Fibroblast of the aortic adventitia (primary cell): ENCODE results near the gene LANCL1. TPM values are rescaled to one million over a fixed set of nuclear protein-coding genes. Genes with fewer than 3 reads are reported as not detected.

Source experiments
- DNase-seq: peaks from one replicate; pipeline ENCODE4 v3.0.0-alpha.2; 2010; ENCODE audit warnings: low read depth
- H3K4me3 ChIP-seq: 2 replicates; pipeline ENCODE4 v1.5.1; 2011; ENCODE audit warnings: low read depth, mild to moderate bottlenecking, control low read depth, low read length, moderate library complexity
- CTCF ChIP-seq: IDR thresholded peaks from 2 replicates; pipeline ENCODE4 v1.5.1; 2011; ENCODE audit warnings: mild to moderate bottlenecking, low read length, control low read depth, inconsistent platforms; ENCODE audit not compliant: insufficient read depth
- total RNA-seq: library from RNA; depleted of rRNA; stranded (reverse); fragments of >200 nt; gene quantifications from 2 replicates; pipeline ENCODE4 v1.2.3, GENCODE V29; 2012; ENCODE audit warnings: low replicate concordance

LANCL1 gene
- 46.0 and 58.2 TPM in 2 replicates for total RNA-seq

- TF ChIP-seq CTCF, result no peak
- H3K4me3 ChIP-seq, result peak within 1 kb of the TSS; percentile 80
- DNase-seq, result peak; percentile 87
Observed at GRCh38 chr2:210476194-210477128, at the start of gene LANCL1. Gene LANCL1, minus strand, starts transcription at chr2:210476759. Its CDS starts 363 bp downstream, at chr2:210476396.

- TF ChIP-seq CTCF, result no peak
- no peak overlapping the region for H3K4me3 ChIP-seq
- no peak for DNase-seq
Observed at GRCh38 chr2:210524533-210524932, 48.0 kb upstream of the LANCL1 start.

- no peak overlapping the region for H3K4me3 ChIP-seq
- DNase-seq, result no peak
- no peak for TF ChIP-seq CTCF
Observed at GRCh38 chr2:210523650-210524289, 47.2 kb upstream of the LANCL1 start.

- DNase-seq, result no peak
- no peak overlapping the region for H3K4me3 ChIP-seq
- TF ChIP-seq CTCF, result no peak
Observed at GRCh38 chr2:210522399-210522798, 45.8 kb upstream of the LANCL1 start.

GRCh38 chr2:210519594-210519993, 43.0 kb upstream of the LANCL1 start:
- no peak overlapping the region for H3K4me3 ChIP-seq
- TF ChIP-seq CTCF, result no peak
- DNase-seq, result no peak

GRCh38 chr2:210517264-210517663, 40.7 kb upstream of the LANCL1 start:
- DNase-seq, result no peak
- TF ChIP-seq CTCF, result no peak
- H3K4me3 ChIP-seq, result no peak overlapping the region
